Measurements from ENCODE around the gene NTRK3.

The NTRK3 gene

DNA sequence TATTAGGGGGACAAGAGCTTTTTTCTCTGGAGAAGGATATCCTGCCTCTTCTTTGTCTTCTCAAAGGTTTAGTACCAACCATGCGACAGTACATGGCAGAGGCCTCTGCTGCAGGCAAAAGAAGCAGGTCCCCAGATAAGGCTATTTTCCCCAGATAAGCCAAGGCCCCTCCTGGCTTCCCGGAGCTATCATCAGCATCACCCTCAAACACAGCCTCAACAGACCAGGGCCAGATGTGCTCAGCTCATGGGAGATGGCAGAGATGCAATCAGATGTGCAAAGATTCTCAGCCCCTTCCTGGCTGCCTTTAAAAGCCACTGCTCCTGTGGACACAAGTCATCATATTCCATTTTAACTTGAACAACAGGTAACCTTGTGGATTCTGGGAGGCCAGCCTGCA is 49.0 kb downstream of the NTRK3 start:
- H3K4me3 ChIP-seq (ENCODE audit: low read depth, low read length), result no peak overlapping the region
- TF ChIP-seq CTCF (IDR thresholded peaks at IDR 0.05; ENCODE audit: control insufficient read depth, extremely low read depth, insufficient read depth), result no peak
- no peak for DNase-seq (ENCODE audit: low read depth)

DNA sequence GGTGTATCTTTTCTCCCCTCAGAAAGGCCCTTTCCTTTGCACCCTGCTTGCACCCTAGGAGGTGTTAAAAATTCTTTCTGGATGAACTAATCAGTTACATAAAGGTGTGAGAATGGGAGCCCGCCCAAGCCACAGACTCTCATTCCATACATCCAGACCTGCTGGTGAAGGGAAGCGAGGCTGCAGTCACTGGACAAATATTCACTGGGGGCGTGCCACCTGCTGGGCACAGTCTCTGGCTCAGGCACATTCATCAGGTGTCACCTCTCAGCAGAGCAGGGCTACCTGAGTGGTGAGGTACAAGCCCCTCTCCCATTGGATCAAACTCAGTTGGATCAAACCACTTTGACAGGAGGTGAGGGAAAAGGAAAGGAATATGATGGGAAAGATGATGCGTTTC is 52.0 kb downstream of the NTRK3 start:
- no peak overlapping the region for H3K4me3 ChIP-seq (ENCODE audit: low read depth, low read length)
- TF ChIP-seq CTCF (IDR thresholded peaks at IDR 0.05; ENCODE audit: control insufficient read depth, extremely low read depth, insufficient read depth), result no peak
- no peak for DNase-seq (ENCODE audit: low read depth)

- DNase-seq (ENCODE audit: low read depth), result no peak
- no peak for TF ChIP-seq CTCF (IDR thresholded peaks at IDR 0.05; ENCODE audit: control insufficient read depth, extremely low read depth, insufficient read depth)
- H3K4me3 ChIP-seq (ENCODE audit: low read depth, low read length), result no peak overlapping the region
Observed at GRCh38 chr15:88202231-88202630, 54.3 kb downstream of the NTRK3 start.

- DNase-seq (ENCODE audit: low read depth), result no peak
- H3K4me3 ChIP-seq (ENCODE audit: low read depth, low read length), result no peak overlapping the region
- TF ChIP-seq CTCF (IDR thresholded peaks at IDR 0.05; ENCODE audit: control insufficient read depth, extremely low read depth, insufficient read depth), result no peak
Observed at GRCh38 chr15:88201207-88201606, 55.3 kb downstream of the NTRK3 start.

GRCh38 chr15:88196961-88197360 is 59.6 kb downstream of the NTRK3 start:
- no peak overlapping the region for H3K4me3 ChIP-seq (ENCODE audit: low read depth, low read length)
- no peak for DNase-seq (ENCODE audit: low read depth)
- no peak for TF ChIP-seq CTCF (IDR thresholded peaks at IDR 0.05; ENCODE audit: control insufficient read depth, extremely low read depth, insufficient read depth)

GRCh38 chr15:88194162-88194561 is 62.4 kb downstream of the NTRK3 start:
- TF ChIP-seq CTCF (IDR thresholded peaks at IDR 0.05; ENCODE audit: control insufficient read depth, extremely low read depth, insufficient read depth), result no peak
- DNase-seq (ENCODE audit: low read depth), result no peak
- no peak overlapping the region for H3K4me3 ChIP-seq (ENCODE audit: low read depth, low read length)

DNA sequence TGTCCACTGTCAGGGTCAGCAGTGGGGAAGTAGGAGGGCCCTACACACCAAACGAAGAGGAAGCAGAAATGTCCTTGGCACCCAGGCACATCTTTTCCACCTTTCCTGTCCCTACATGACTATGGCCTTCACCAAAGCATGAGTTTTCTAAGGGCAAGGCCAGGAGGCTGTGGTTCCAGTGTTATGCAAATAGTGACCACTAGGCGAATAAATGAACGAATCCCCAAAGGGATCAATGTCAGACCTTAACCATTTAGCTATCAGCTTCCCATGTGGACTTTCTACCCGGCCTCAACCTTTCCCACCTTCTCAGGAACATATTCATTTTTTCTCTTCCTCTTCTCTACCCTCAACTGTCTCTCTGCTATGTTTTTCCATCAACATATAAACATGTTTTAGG is 63.1 kb downstream of the NTRK3 start:
- peak; percentile 14; the same call in 1 of the 2 replicates for TF ChIP-seq CTCF (IDR thresholded peaks at IDR 0.05; ENCODE audit: control insufficient read depth, extremely low read depth, insufficient read depth)
- H3K4me3 ChIP-seq (ENCODE audit: low read depth, low read length), result no peak overlapping the region
- no peak for DNase-seq (ENCODE audit: low read depth)
